Gastroesophageal sphincter (tissue), 3 donors: Measurements from ENCODE around the gene UBE2G2.

Source experiments
- POLR2AphosphoS5 ChIP-seq: sonication (generic); formaldehyde crosslinking; IDR thresholded peaks from one replicate; pipeline ENCODE4 v1.6.1; 2017; ENCODE audit warnings: antibody characterized with exemption
- TF ChIP-seq, protein P1 (sequence below), 4 experiments: fragments of 200-600 bp in 2 of 4; fragments of 450-650 bp in 2 of 4; sonication (generic) in 1 of 4; IDR thresholded peaks; one replicate each; pipeline ENCODE4 v1.5.1; 2017 to 2019; ENCODE audit warnings: antibody characterized with exemption in 4 of 4, mild to moderate bottlenecking in 2 of 4, moderate library complexity in 2 of 4

DNA sequence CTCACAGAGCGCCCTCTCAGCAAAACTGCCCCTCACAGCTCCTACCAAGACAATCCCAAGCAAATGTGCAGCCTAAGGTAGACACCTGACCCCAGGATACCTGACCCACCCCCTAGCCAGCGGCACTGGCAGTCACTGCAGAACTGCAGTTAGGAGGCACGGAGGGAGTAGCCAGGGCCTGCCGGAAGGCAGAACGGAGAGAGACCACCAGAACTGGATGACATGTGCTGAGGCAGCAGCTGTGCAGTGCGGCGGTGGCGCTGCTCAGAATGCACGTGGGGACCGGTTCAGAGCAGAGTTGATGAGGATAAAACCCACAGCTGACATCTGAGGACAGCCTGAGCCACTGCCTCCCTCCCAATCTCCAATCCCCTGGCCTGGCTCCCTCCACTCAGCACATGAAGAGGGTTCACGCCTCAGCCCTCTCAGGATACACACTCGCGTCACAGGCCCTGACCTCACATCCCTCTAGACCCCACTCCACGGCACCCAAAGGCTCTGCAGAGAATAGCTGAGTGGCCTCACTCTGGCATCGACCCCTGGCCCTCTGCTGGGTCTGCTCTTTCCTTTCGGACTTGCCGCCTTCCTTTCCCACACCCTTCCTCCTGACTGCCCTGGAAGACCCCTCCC is 29.6 kb downstream of the UBE2G2 start:
- TF ChIP-seq, protein P1, sequence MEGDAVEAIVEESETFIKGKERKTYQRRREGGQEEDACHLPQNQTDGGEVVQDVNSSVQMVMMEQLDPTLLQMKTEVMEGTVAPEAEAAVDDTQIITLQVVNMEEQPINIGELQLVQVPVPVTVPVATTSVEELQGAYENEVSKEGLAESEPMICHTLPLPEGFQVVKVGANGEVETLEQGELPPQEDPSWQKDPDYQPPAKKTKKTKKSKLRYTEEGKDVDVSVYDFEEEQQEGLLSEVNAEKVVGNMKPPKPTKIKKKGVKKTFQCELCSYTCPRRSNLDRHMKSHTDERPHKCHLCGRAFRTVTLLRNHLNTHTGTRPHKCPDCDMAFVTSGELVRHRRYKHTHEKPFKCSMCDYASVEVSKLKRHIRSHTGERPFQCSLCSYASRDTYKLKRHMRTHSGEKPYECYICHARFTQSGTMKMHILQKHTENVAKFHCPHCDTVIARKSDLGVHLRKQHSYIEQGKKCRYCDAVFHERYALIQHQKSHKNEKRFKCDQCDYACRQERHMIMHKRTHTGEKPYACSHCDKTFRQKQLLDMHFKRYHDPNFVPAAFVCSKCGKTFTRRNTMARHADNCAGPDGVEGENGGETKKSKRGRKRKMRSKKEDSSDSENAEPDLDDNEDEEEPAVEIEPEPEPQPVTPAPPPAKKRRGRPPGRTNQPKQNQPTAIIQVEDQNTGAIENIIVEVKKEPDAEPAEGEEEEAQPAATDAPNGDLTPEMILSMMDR (IDR thresholded peaks at IDR 0.05) = no peak
- TF ChIP-seq POLR2AphosphoS5 = no peak
